IPS DF 4.7 (cell line): ENCODE measurements around the gene XIST.
"Not testable (repeated sequence)": the region's sequence is repeated elsewhere in the genome, so short reads cannot be mapped to it uniquely, and the experiment has no call there.

Source experiments
- DNase-seq: peaks from one replicate; pipeline ENCODE4 v3.0.0-alpha.2; 2013; ENCODE audit warnings: low spot score; ENCODE audit errors: extremely low read depth

XIST gene

DNA sequence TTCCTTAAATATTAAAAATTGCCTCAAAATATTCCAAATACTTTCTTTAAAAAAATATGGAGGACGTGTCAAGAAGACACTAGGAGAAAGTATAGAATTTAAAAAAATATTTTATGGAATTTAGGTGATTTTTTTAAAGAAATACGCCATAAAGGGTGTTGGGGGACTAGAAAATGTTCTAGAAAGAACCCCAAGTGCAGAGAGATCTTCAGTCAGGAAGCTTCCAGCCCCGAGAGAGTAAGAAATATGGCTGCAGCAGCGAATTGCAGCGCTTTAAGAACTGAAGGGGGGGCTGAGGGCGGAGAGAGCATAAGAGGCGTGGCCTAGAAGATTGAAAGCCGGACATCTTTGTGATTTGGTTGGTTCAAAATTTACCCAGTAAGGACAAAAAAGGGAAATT, at the start of gene XIST:
TSS of gene XIST (minus strand) at position 248 of the 400 bp plus-strand sequence.
- DNase-seq: no peak

DNA sequence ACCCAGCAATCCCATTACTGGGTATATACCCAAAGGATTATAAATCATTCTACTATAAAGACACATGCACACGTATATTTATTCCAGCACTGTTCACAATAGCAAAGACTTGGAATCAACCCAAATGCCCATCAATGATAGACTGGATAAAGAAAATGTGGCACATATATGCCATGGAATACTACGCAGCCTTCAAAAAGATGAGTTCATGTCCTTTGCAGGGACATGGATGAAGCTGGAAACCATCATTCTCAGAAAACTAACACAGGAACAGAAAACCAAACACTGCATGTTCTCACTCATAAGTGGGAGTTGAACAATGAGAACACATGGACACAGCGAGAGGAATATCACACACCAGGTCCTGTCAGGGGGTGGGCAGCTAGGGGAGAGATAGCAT, 45.8 kb upstream of the XIST start:
- DNase-seq: not testable (repeated sequence)

DNA sequence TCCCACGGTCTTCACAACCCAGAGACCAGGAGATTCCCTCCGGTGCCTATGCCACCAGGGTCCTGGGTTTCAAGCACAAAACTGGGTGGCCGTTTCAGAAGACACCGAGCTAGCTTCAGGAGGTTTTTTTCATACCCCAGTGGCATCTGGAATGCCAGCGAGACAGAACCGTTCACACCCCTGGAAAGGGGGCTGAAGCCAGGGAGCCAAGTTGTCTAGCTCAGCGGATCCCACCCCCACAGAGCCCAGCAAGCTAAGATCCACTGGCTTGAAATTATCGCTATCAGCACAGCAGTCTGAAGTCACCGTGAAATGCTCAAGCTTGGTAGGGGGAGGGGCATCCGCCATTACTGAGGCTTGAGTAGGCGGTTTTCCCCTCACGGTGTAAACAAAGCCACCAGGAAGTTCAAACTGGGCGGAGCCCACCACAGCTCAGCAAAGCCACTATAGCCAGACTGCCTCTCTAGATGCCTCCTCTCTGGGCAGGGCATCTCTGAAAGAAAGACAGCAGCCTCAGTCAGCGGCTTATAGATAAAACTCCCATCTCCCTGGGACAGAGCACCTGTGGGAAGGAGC, 40.1 kb upstream of the XIST start:
- not testable (repeated sequence) for DNase-seq

DNA sequence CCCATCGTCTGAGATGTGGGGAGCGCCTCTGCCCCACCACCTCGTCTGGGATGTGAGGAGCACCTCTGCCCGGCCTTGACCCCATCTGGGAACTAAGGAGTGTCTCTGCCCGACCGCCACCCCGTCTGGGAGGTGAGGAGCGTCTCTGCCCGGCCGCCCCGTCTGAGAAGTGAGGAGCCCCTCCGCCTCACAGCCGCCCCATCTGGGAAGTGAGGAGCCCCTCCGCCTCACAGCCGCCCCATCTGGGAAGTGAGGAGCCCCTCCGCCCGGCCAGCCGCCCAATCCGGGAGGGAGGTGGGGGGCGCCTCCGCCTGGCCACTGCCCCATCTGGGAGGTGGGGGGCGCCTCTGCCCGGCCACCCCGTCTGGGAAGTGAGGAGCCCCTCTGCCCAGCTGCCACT, 29.7 kb upstream of the XIST start:
- DNase-seq: not testable (repeated sequence)

DNA sequence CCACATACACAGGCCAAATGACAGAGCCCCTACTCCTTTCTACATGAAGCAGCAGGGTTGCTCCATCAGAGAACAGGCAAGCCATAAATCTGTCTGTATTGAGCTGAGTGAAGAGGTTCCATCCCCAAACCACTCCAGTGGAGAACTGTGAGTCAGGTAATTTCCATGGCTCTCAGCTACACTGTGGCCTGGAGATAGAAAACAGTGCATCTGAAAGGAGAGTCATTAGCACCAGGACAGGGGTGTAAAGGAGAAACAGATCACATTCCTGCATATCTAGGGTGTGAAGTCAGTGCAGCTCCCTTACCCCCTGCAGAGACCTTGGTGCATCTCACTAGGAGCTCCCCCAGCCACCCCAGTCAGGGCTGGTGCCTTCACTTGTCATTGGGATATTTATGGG, 25.2 kb upstream of the XIST start:
- DNase-seq: no peak

DNA sequence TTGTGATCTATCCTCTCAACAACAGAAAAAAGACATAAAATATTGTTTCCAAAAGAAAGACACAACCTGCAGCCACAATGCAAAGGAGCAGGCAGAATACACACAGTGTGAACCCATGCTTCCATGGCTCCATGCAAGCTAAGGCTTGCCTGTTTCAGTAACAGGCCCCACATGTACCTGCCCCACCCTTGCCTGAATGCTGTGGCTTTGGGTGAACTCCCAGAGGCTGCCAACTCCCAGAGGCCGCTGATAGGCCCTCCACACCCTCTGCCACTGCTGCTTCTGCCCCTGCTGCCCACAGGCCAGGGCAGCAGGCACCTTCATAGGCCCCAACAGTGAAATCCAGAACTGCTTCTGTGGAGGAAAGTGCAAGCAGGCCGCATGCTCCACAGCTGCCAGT, 24.4 kb upstream of the XIST start:
- DNase-seq: no peak

DNA sequence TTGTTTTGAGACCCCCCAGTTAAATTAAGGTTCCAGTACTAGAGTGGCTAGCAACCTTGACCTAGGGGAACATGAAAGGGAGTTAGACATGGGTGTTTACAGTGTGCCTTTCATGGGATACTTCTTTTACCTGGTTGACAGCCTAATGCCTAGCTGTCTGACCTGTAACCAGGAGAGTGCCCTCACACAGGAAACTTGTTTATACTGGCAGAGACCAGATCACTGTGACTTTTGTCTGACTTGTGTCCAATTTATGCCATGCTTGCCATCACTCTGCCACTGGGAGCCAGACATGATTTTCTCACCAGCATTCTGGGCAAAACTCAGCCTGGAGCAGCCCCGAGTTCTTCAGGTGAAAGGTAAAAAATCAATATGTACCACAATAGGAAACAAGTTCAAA, 16.4 kb upstream of the XIST start:
- DNase-seq: no peak

DNA sequence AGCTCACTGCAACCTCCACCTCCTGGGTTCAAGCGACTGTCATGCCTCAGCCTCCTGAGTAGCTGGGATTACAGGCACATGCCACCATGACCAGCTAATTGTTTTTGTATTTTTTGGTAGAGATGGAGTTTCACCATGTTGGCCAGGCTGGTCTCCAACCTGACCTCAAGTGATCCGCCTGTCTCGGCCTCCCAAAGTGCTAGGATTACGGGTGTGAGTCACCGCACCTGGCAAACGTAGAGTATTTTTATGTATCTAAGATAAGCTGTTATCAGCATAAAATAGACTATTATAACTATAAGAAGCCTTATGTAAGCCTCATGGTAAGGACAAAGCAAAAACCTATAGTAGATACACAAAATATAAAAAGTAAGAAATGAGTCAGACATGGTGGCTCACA, 14.6 kb upstream of the XIST start:
- no peak for DNase-seq

DNA sequence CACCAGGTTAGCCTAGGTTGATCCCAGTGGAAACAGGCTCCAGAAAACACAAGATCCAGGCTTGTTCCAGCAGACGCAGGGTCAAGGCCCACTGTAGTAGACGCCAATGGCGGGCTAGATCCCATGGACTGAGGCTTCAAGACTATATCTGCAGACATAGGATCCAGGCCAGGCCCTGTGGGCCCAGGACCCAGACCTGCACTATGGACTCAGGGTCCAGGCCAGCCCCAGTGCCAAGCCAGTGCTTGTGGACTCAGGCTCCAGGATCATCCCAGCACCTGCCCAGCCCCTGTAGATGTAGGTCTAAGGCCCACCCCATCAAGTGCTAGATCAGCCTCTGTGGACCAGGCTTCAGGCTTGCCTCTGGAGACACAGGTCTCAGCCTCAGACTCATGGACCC, 11.3 kb upstream of the XIST start:
- DNase-seq: no peak

DNA sequence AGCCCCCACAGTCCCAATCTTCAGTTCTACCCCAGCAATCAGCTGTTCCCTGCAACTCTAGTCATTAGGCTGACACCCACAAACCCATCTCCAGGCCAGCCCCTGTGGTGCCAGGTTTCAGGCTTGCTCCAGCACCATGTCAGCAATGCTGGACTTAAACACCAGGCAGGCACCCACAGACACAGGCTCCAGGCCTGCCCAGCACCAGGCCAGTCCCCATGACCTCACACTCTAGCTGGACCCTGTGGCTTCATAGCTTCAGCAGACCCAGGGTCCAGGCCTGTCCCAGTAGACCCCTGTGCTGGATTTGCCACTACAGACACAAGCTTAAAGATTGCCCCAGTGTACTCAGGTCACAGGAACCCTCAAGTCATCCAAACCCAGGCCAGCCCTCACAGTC, 10.8 kb upstream of the XIST start:
- DNase-seq: no peak

DNA sequence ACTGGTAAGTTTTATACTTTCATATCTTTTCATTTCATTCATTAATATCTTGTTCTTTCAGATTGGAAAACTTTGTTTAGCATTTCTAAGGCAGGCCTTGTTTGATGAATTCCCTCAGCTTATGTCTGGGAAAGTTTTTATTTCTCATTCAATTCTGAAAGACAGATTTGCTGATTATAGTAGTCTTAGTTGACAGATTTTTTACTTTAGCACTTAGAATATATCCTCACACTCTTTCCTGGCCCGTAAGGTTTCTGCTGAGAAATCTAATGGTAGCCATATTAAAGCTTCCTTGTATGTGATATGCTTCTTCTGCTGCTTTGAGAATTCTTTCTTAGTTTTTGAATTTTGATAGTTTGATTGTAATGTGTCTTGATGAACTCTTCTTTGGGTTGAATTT, 7.1 kb upstream of the XIST start:
- DNase-seq: no peak

DNA sequence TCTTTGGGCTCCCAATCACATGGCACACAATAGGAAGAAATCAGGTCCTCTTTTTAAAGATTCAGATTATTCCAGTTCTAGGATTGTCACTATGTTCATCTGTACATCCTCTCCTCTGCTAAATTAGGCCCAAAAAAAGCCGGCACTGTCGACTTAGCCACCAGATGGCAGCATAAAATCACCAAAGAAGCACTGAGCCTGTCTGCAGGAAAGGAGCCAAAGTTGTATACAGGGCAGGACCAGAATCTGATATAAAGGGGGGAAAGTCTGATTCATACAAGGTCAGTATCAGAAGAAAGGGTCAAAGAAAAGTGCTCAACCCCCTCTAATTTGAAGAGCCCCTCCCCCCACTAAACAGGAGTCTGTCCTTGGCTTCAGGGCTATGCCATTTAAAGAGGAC, 3.0 kb upstream of the XIST start:
- DNase-seq: no peak

DNA sequence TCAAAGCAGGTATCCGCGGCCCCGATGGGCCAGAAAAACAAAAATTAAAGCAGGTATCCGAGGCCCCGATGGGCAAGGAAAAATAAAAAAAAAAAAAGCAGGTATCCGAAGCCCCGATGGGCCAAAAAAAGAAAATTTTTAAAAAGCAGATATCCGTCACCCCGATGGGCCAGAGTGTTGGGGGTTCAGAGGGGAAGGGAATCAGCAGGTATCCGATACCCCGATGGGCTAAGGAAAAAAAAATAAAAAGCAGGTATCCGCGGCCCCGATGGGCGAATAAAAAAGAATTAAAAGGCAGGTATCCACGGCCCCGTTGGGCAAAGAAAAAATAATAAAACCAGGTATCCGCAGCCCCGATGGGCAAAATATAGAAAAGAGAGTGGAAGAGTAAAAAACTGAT, 492 bp downstream of the XIST start:
- no peak for DNase-seq

DNA sequence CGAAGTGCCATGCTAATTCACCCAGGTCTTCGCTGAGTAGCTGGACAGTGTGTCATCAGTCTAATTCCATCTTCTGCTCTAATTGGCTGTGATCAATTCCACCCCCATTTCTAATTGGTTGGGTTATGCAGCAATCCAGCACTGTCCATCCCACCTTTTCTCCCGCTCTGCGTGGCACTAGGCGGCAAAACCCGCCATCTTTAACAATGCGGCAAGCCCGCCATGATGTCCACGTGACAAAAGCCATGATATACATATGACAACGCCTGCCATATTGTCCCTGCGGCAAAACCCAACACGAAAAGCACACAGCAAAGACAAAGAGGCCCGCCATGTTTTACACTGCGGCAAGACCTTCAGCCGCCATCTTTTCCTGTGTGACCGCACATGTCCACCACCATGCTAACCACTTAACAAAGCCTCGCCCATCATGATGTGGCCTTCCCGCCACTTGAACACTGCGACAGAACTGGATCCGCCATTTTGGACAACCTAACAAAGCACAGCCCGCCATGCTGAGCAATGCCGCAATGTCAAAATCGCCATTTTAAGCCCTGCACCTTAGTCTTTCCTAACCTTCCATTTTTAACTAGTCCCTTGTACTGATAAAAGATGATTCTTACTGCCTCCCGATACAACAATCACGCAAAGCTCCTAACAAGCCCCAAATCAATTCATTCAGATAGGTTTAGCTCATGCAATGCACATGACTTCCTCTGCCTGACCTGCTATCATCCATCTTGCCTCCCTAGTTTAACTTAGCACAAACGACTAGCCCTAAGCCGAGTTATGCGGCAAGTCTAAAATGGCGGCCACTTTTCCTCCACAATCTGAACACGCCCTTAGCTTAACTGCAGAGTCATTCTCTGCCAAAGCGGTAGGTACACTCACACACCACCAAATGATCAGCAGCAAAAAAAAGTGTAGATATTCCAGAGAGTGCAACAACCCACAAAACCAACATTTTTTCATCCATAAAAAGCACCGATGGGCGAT, 1.2 kb downstream of the XIST start:
- no peak for DNase-seq

DNA sequence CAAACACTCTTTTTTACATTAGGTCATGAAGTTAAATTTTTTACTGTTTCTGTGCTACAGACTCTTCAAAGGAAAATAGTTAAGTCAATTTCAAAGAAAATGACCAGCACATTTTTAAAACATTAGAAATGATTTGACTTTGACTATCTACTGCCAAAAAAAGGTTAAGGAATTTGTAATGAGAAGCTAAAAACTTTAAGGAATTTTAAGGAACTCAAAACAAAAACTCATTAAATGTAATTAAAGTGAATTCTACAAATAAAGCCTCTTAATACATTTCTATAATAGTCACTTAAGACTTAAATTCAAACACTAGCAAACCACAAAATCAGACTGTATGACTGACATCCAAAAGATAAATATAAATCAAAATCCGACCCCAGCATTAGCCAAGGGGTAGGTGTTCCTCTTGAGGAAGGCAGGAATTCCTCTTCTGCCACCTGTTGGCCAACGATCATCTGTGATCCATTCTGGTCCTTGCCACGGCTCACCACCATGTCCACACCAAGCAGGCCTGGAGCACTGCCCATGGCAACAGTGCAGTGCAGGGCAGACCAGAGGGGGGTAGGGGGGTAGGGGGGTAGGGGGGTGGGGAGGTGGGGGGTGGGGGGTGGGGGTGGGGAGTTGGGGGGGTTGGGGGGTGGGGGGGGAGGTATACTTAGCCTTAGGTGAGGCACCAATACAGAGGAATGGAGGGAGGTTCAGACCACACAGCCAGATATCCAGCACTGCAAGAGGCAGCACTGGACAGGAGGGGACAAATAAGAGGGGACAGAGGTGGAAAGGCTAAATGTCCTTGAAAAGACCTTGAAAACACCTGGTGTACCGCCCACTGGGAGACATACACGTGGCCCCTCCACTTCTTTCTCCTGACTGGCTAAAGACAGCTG, 2.1 kb downstream of the XIST start:
- no peak for DNase-seq

DNA sequence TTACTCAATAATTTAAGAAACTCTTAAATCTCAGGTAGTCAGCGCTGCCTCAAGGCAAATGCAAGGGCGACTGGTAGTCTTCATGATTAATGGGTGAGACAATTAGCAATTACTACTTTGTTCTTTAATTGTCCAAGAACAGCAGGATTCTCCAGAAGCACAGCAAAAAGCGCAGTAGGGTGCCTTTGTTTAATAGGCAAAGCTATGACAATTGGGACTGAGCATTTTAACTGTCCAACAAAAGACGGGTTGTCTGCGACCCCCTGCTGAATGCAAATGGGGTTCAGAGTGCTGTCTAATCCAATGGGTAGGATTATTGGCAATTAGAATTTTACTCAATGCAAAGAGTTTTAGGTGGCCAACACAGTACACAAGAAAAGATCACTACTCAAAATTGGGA, 3.4 kb downstream of the XIST start:
- DNase-seq: no peak

DNA sequence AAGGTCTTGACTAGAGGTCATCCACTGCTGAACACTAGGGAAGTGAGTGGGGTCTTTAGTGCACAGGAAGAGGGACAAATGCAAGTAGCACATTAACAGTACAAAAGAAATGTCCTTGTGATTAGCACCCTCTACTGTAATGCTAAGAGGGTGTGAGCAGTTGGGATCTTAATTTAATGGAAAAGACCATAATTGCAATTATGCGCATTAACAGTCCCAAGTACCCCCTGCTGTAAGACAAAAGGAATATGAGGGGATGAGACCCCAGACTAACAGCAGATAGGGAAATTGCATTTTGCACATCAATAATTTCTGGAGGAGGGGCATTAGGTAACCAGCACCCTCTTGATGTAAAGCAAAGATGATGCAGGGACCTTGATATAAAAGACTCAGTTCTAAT, 4.5 kb downstream of the XIST start:
- DNase-seq: no peak

DNA sequence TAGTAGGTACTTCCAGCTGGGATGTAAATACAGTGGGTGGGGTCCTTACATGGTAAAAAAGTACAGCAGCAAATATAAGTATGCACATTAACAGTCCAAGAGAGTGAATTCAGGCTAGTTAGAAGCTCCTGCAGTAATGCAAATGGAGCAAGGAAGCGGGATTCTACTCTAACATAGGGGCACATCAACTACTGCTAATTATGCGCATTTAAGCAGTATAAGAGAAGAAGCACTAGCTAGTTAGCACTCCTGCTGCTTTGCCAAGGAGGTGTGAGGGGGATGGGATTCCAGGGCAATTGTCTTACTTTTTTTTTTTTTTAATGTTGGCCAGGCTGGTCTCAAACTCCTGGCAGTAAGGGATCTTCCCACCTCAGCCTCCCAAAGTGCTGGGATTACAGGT, 5.4 kb downstream of the XIST start:
- no peak for DNase-seq

DNA sequence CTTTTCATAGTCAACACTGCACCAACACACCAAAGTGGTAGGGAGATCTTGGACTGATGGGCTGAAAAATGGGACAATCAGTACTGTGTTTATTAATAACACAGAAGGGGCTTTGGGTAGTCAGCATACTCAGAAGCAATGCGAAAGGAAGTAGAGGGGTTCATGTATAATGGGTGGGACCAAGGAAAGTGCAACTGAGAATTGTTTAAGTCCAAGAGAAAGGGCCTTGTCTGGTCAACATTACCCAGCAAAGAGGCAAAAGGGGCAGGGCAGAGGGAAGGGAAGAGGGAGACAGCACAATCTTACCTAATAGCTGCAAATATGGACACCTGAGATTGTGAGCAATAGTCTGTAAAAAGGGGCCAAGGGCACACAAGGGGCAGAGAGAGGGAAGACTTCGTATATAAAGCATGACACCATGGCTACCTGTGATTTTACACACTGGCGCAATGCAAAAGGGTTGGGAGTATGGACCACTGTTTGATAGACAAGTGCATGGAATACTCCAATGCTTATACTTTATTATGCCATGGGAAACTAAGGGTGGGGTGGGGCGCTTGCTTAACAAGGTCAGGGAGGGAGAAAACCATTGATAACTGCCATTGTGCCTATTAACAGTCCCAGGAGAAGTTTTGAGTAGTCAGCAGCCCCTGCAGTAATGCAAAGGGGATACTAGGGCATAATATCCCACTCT, 9.8 kb downstream of the XIST start:
- DNase-seq: no peak

DNA sequence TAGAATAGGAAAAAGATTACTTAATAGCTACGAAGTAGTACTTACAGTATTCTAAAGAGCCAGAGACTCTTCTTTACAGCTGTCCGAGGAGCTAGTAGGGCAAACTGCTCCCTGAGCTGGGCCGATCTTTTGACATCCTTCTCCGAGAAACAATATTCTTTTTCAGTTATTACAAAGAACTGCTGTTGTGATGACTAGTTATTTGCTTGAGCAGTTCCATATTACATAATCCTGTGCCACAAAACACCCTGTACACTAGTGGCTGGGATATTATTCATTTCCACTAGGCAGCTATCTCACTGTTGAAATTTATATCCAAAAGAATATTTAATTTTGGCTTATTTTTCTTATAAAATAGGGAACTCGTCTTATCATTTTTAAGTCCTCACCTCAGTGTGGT, 11.2 kb downstream of the XIST start:
- no peak for DNase-seq
